Prostate gland (tissue), 2 donors: ENCODE measurements around the gene PGK1.

Experiments used
- CTCF ChIP-seq, 4 experiments: fragments of 200-600 bp in 2 of 4; fragments of 450-650 bp in 2 of 4; sonication (generic) in 2 of 4; IDR thresholded peaks; 1 replicate in 3 of 4; 2 replicates in 1 of 4; pipeline ENCODE4 v1.5.1; 2016 to 2019; ENCODE audit warnings: antibody characterized with exemption in 4 of 4, mild to moderate bottlenecking in 2 of 4, moderate library complexity in 2 of 4
- POLR2A ChIP-seq: fragments of 450-650 bp; IDR thresholded peaks from one replicate; pipeline ENCODE4 v1.6.1; 2016; ENCODE audit warnings: antibody characterized with exemption, mild to moderate bottlenecking
- POLR2AphosphoS5 ChIP-seq: sonication (generic); formaldehyde crosslinking; IDR thresholded peaks from one replicate; pipeline ENCODE4 v1.6.1; 2017; ENCODE audit warnings: antibody characterized with exemption

- TF ChIP-seq POLR2A (no peak), CTCF (IDR thresholded peaks at IDR 0.05) (no peak), POLR2AphosphoS5 (no peak)
Observed at GRCh38 chrX:78102091-78102490, 2.0 kb upstream of the PGK1 start.
